PC-9 (cell line): ENCODE results near the gene PDE4D. TPM values are rescaled to one million over a fixed set of nuclear protein-coding genes. Genes with fewer than 3 reads are reported as not detected.

Source experiments
- BruUV-seq: library from RNA; stranded (reverse); fragments of 400-500 nt; replicated peaks from 2 replicates; lab custom pipeline; 2021; lab: Mats Ljungman, UMichigan
- CTCF ChIA-PET: fragments of 300-600 bp; sonication (Branson Sonifier 250); formaldehyde crosslinking; loops from one replicate; lab custom pipeline; 2022; ENCODE audit warnings: antibody characterized with exemption; lab: Charles Lee
- POLR2A ChIA-PET: fragments of 300-600 bp; sonication (Branson Sonifier 250); formaldehyde crosslinking; loops from one replicate; lab custom pipeline; 2022; ENCODE audit warnings: antibody characterized with exemption; ENCODE audit not compliant: unreplicated experiment; lab: Charles Lee
- DNase-seq, 2 experiments: peaks; one replicate each; pipeline versions ENCODE4 v3.0.0 to v3.0.0-alpha.2; 2015 to 2022; ENCODE audit warnings: mixed read lengths in 1 of 2
- H2AFZ ChIP-seq: fragments of 200-600 bp; sonication (generic); 2 replicates; pipeline ENCODE4 v1.8.1; 2017; ENCODE audit warnings: antibody characterized with exemption
- H3F3A ChIP-seq: fragments of 200-600 bp; sonication (generic); 2 replicates; pipeline ENCODE4 v1.8.1; 2017; ENCODE audit warnings: antibody characterized with exemption, mild to moderate bottlenecking, low read depth; ENCODE audit not compliant: insufficient read depth
- H3K27ac ChIP-seq: fragments of 200-600 bp; sonication (generic); 2 replicates; pipeline ENCODE4 v1.6.1; 2016; ENCODE audit warnings: mixed run types
- H3K27me3 ChIP-seq: fragments of 200-600 bp; sonication (generic); 2 replicates; pipeline ENCODE4 v1.6.1; 2016; ENCODE audit warnings: low read depth, mixed run types; ENCODE audit not compliant: insufficient read depth
- H3K36me3 ChIP-seq: fragments of 200-600 bp; sonication (generic); 2 replicates; pipeline ENCODE4 v1.6.1; 2016; ENCODE audit warnings: low read depth, mixed run types
- H3K4me1 ChIP-seq: fragments of 200-600 bp; sonication (generic); replicated peaks from 2 replicates; pipeline ENCODE4 v1.6.1; 2016; ENCODE audit warnings: mixed run types; ENCODE audit not compliant: insufficient read depth
- H3K4me2 ChIP-seq: fragments of 200-600 bp; sonication (generic); 2 replicates; pipeline ENCODE4 v1.6.1; 2017; ENCODE audit warnings: mixed run types
- H3K4me3 ChIP-seq: fragments of 200-600 bp; sonication (generic); 2 replicates; pipeline ENCODE4 v1.6.1; 2016; ENCODE audit warnings: mixed run types
- H3K79me2 ChIP-seq: fragments of 200-600 bp; sonication (generic); 2 replicates; pipeline ENCODE4 v1.6.1; 2017; ENCODE audit warnings: low read depth, mixed run types
- H3K9me2 ChIP-seq: fragments of 200-600 bp; sonication (generic); 2 replicates; pipeline ENCODE4 v1.8.1; 2017; ENCODE audit warnings: mild to moderate bottlenecking; ENCODE audit not compliant: insufficient read depth
- H3K9me3 ChIP-seq: fragments of 200-600 bp; sonication (generic); 2 replicates; pipeline ENCODE4 v1.8.1; 2016; ENCODE audit warnings: low read depth; ENCODE audit not compliant: insufficient read depth
- H4K20me1 ChIP-seq: fragments of 200-600 bp; sonication (generic); 2 replicates; pipeline ENCODE4 v1.8.1; 2017; ENCODE audit not compliant: insufficient read depth
- CTCF ChIP-seq: fragments of 200-600 bp; sonication (generic); conservative IDR thresholded peaks from 2 replicates; pipeline ENCODE4 v1.6.1; 2017; ENCODE audit warnings: mixed run types, antibody characterized with exemption, mild to moderate bottlenecking, moderate library complexity
- EZH2 ChIP-seq: fragments of 200-600 bp; sonication (generic); IDR thresholded peaks from 2 replicates; pipeline ENCODE4 v1.8.0; 2017; ENCODE audit warnings: antibody characterized with exemption, low read depth
- intact Hi-C: fragments of 100-400 bp; cut with micrococcal nuclease; formaldehyde crosslinking; loops from one replicate; pipeline ENCODE4 v1.10.0; 2022; ENCODE audit not compliant: unreplicated experiment
- total RNA-seq: library from RNA; stranded (reverse); gene quantifications from 2 replicates; pipeline ENCODE4 v1.2.3, GENCODE V29; 2021

PDE4D gene
- total RNA-seq, 1 experiment from 2014 or later = 9.8 TPM

- H2AFZ ChIP-seq = peak overlapping the region; percentile 84
- peak overlapping the region; percentile 88 for H3K4me3 ChIP-seq
- CTCF ChIA-PET = interaction anchor here (0.8 kb wide), 1 partner anchor 261 kb away, joined by 5 read pairs; no protein-coding TSS in a partner anchor
- intact Hi-C loops = loop anchor here (2.0 kb wide), 2 partner anchors 18 to 30 kb away; no protein-coding TSS in a partner anchor
- H3K27ac ChIP-seq = peak overlapping the region; percentile 65
- no peak for DNase-seq
- no peaks in the 10 kb centered on the region for H4K20me1 ChIP-seq
- no peaks in the 10 kb centered on the region for H3K9me3 ChIP-seq
- BruUV-seq = no TSS peak
- peaks cover 37% of the 10 kb centered on the region for H3K79me2 ChIP-seq
- TF ChIP-seq EZH2 (no peak), CTCF (no peak)
- H3F3A ChIP-seq = peaks cover 18% of the 10 kb centered on the region
- H3K36me3 ChIP-seq = no peaks in the 10 kb centered on the region
- H3K4me1 ChIP-seq = peaks cover 64% of the 10 kb centered on the region
- H3K9me2 ChIP-seq = no peaks in the 10 kb centered on the region
- POLR2A ChIA-PET = interaction anchor here (0.5 kb wide), 1 partner anchor 12 kb away, joined by 3 read pairs; no protein-coding TSS in a partner anchor
- no peaks in the 10 kb centered on the region for H3K27me3 ChIP-seq
- H3K4me2 ChIP-seq = peak overlapping the region; percentile 83
Measured at GRCh38 chr5:59769041-59769360, 124.5 kb downstream of the PDE4D start.

- Histone ChIP-seq H2AFZ (peak overlapping the region; percentile 84), H3K9me3 (no peaks in the 10 kb centered on the region), H3K27ac (peak overlapping the region; percentile 65), H3F3A (peaks cover 25% of the 10 kb centered on the region), H3K4me2 (peak overlapping the region; percentile 83), H3K4me3 (peak overlapping the region; percentile 88), H3K4me1 (peaks cover 61% of the 10 kb centered on the region), H3K27me3 (no peaks in the 10 kb centered on the region), H3K36me3 (no peaks in the 10 kb centered on the region), H4K20me1 (no peaks in the 10 kb centered on the region), H3K79me2 (peaks cover 37% of the 10 kb centered on the region), H3K9me2 (no peaks in the 10 kb centered on the region)
- POLR2A ChIA-PET = interaction anchor here (0.5 kb wide), 1 partner anchor 11 kb away, joined by 3 read pairs; no protein-coding TSS in a partner anchor
- BruUV-seq = no TSS peak
- TF ChIP-seq EZH2 (no peak), CTCF (no peak)
- DNase-seq = peak; percentile 58 to 76
- intact Hi-C loops = loop anchor here (2.0 kb wide), 2 partner anchors 18 to 30 kb away; no protein-coding TSS in a partner anchor
- CTCF ChIA-PET = interaction anchor here (0.8 kb wide), 1 partner anchor 260 kb away, joined by 5 read pairs; no protein-coding TSS in a partner anchor
Measured at GRCh38 chr5:59768152-59769040, 125.1 kb downstream of the PDE4D start.

GRCh38 chr5:59767681-59768151 lies 125.8 kb downstream of the PDE4D start:
- POLR2A ChIA-PET = no interaction called here
- Histone ChIP-seq H3K9me3 (no peaks in the 10 kb centered on the region), H3F3A (peaks cover 25% of the 10 kb centered on the region), H3K27me3 (no peaks in the 10 kb centered on the region), H4K20me1 (no peaks in the 10 kb centered on the region), H2AFZ (peak overlapping the region; percentile 84), H3K4me2 (peak overlapping the region; percentile 83), H3K36me3 (no peaks in the 10 kb centered on the region), H3K9me2 (no peaks in the 10 kb centered on the region), H3K4me3 (peak overlapping the region; percentile 88), H3K79me2 (peaks cover 37% of the 10 kb centered on the region), H3K4me1 (peaks cover 54% of the 10 kb centered on the region), H3K27ac (peak overlapping the region; percentile 65)
- intact Hi-C loops = loop anchor here (2.0 kb wide), 2 partner anchors 19 to 31 kb away; no protein-coding TSS in a partner anchor
- CTCF ChIA-PET = no interaction called here
- DNase-seq = no peak
- BruUV-seq = no TSS peak
- TF ChIP-seq CTCF (no peak), EZH2 (no peak)
